AG09309 (cell line): Measurements from ENCODE around the gene ADAMTS20.

ENCODE experiments used
- DNase-seq: peaks from one replicate; pipeline ENCODE4 v3.0.0-alpha.2; 2010; ENCODE audit warnings: low read depth
- H3K4me3 ChIP-seq: 2 replicates; pipeline ENCODE4 v1.5.1; 2011; ENCODE audit warnings: mild to moderate bottlenecking, low read depth, low read length, moderate library complexity; ENCODE audit not compliant: control insufficient read depth
- TF ChIP-seq, protein P1 (sequence below): IDR thresholded peaks from 2 replicates; pipeline ENCODE4 v1.5.1; 2011; ENCODE audit warnings: mild to moderate bottlenecking, low read depth, low read length, inconsistent platforms; ENCODE audit not compliant: insufficient read depth, control insufficient read depth; ENCODE audit errors: missing control alignments

The ADAMTS20 gene, protein sequence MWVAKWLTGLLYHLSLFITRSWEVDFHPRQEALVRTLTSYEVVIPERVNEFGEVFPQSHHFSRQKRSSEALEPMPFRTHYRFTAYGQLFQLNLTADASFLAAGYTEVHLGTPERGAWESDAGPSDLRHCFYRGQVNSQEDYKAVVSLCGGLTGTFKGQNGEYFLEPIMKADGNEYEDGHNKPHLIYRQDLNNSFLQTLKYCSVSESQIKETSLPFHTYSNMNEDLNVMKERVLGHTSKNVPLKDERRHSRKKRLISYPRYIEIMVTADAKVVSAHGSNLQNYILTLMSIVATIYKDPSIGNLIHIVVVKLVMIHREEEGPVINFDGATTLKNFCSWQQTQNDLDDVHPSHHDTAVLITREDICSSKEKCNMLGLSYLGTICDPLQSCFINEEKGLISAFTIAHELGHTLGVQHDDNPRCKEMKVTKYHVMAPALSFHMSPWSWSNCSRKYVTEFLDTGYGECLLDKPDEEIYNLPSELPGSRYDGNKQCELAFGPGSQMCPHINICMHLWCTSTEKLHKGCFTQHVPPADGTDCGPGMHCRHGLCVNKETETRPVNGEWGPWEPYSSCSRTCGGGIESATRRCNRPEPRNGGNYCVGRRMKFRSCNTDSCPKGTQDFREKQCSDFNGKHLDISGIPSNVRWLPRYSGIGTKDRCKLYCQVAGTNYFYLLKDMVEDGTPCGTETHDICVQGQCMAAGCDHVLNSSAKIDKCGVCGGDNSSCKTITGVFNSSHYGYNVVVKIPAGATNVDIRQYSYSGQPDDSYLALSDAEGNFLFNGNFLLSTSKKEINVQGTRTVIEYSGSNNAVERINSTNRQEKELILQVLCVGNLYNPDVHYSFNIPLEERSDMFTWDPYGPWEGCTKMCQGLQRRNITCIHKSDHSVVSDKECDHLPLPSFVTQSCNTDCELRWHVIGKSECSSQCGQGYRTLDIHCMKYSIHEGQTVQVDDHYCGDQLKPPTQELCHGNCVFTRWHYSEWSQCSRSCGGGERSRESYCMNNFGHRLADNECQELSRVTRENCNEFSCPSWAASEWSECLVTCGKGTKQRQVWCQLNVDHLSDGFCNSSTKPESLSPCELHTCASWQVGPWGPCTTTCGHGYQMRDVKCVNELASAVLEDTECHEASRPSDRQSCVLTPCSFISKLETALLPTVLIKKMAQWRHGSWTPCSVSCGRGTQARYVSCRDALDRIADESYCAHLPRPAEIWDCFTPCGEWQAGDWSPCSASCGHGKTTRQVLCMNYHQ (N-terminal part only)

DNA sequence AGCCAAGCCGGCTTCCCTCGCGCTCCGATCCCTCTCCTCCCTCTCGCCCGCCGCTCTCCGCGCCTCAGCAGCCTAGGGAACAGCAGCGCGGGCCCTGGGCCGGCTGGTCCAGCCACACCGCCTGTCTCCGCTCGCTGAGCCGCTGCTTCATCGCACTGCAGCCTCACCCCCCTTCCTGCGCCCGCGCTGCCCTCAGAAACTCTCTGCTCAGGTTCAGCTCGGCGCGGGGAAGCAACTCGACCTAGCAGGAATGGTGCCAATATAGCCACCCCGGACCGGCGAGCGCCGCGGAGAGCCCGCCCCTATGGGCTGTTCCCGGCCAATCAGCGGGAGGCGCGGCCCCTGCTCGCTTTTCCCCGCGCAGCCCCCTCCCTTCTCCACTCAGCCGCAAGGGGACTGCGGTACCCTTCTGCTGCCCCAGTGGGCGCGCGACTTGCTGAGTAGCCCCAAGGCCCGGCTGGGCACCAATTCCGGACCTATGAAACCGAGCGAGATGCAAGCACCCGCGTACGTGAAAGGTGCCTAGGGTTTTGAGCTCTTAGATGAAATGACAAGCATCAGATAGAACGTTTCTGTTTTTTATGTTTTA, at the start of gene ADAMTS20:
Gene ADAMTS20, minus strand, starts transcription at position 233 of the 589 bp plus-strand sequence. CDS start 282 bp downstream, outside the sequence.
- DNase-seq = no peak
- peak within 1 kb of the TSS; percentile 14 for H3K4me3 ChIP-seq
- TF ChIP-seq, protein P1, sequence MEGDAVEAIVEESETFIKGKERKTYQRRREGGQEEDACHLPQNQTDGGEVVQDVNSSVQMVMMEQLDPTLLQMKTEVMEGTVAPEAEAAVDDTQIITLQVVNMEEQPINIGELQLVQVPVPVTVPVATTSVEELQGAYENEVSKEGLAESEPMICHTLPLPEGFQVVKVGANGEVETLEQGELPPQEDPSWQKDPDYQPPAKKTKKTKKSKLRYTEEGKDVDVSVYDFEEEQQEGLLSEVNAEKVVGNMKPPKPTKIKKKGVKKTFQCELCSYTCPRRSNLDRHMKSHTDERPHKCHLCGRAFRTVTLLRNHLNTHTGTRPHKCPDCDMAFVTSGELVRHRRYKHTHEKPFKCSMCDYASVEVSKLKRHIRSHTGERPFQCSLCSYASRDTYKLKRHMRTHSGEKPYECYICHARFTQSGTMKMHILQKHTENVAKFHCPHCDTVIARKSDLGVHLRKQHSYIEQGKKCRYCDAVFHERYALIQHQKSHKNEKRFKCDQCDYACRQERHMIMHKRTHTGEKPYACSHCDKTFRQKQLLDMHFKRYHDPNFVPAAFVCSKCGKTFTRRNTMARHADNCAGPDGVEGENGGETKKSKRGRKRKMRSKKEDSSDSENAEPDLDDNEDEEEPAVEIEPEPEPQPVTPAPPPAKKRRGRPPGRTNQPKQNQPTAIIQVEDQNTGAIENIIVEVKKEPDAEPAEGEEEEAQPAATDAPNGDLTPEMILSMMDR = no peak

DNA sequence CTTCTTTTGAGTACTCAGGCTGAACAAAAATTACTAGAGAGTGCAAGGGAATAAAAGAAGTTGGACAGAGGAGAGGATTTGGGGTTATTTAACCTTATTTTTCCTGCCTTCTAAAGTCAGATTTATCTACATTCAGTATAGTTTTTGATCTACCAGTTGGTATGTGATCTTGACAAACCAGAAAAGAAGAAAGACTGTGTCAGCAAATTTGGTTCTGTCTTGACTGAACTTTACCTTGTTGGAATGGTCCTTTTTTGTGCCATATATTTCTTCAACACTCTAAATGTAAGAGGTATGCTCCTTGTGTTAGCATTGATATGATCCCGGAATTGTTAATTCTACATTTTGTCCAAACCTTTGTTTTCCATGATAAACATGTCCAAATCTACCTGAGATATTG, 47.7 kb upstream of the ADAMTS20 start:
- H3K4me3 ChIP-seq = no peak overlapping the region
- no peak for DNase-seq
- TF ChIP-seq, protein P1 = no peak

DNA sequence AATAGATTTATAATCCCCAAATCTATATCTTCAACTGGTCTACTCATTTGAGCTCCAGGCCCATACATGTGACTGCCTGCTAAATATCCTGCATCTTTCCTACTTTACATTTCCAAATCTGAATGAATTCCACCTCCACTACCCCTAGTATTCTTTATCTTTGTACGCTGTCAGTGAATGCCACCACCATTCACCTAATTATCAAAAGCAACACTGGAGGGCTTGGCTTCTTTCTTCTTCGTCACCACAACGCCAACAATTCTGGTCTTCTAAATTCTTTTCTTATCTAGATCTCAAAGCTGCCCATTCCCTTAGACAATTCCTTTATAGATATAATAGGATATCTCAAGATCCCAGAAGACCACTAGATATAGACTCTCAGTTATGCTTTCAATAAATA, 47.1 kb upstream of the ADAMTS20 start:
- TF ChIP-seq, protein P1 = no peak
- DNase-seq = no peak
- H3K4me3 ChIP-seq = no peak overlapping the region

DNA sequence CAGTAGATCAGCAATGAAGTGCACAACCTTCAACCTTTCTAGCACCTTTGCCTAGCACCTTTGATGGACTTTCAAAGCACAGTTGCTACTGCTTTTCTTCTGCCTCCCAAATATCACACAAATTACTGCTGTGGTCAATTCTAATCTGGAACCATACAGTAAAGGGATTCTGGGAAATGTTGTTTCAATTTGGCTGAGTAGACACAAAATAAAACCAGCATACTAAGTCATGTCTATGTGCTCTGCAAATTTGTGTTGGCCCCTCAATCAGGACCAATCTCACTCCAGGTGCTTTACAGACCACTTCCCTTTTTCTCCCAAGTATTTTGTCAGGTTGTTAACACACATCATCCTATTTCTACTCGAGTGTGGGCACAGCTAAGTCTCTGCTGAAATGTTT, 38.3 kb upstream of the ADAMTS20 start:
- TF ChIP-seq, protein P1 = no peak
- no peak for DNase-seq
- H3K4me3 ChIP-seq = no peak overlapping the region

DNA sequence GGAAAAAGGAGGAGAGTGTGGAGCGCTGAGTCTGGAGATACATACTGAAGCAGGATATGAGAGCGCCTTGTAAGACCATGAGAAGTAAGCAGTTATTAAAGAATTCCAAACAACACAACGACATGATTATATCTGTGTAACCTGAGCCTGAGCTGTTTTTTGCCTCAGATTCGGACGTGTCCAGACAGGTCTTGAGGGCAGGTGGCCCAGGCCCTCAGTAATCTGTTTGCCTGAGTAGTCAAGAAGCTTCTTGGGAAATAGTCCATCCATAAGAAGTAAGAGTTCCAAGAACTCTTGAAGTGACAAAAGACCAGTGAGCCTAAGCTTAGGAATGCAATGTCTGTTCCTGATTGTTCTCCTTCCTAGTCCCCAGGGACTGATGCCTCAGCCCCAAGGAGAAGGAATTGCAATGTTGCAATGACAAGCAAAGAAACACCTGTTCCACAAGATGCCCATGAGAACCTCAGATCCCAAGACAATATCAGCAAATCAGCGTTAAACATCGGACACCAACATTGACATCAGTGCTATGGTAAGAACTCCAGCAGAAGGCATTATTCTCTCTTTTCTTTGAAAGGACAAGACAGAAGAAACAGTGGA, 34.7 kb upstream of the ADAMTS20 start:
- TF ChIP-seq, protein P1 = no peak
- no peak overlapping the region for H3K4me3 ChIP-seq
- DNase-seq = no peak
